CD4-positive, alpha-beta T cell treated with Interleukin-10 for 1 hour (primary cell): ENCODE measurements around the gene FBXW5.

Experiments
- DNase-seq: peaks from one replicate; pipeline ENCODE4 v3.0.0-alpha.2; 2020

The FBXW5 gene

GRCh38 chr9:136944519-136945332, at the start of gene FBXW5, which contains the start of gene C8G:
TSS of gene FBXW5 (minus strand) at chr9:136944738. CDS start at chr9:136944083, 655 bp downstream.
TSS of gene C8G (plus strand) at chr9:136945243. CDS start at chr9:136945321, 78 bp downstream.
- peak; percentile 95 for DNase-seq

GRCh38 chr9:136992819-136993369, 48.4 kb upstream of the FBXW5 start:
- DNase-seq: no peak

GRCh38 chr9:136991993-136992818, 47.7 kb upstream of the FBXW5 start, which contains the start of gene PAXX:
TSS of gene PAXX (plus strand) at chr9:136992422. CDS start at chr9:136992444, 22 bp downstream.
- peak; percentile 94 for DNase-seq

GRCh38 chr9:136990242-136990911, 45.8 kb upstream of the FBXW5 start:
- no peak for DNase-seq

- DNase-seq: no peak
Measured at GRCh38 chr9:136988872-136989271, 44.3 kb upstream of the FBXW5 start.

- no peak for DNase-seq
Measured at GRCh38 chr9:136985853-136986252, 41.3 kb upstream of the FBXW5 start.

- no peak for DNase-seq
Measured at GRCh38 chr9:136985027-136985602, 40.6 kb upstream of the FBXW5 start.

- DNase-seq: no peak
Measured at GRCh38 chr9:136984464-136985026, 40.0 kb upstream of the FBXW5 start.

- no peak for DNase-seq
Measured at GRCh38 chr9:136983656-136984314, 39.2 kb upstream of the FBXW5 start.

- no peak for DNase-seq
Measured at GRCh38 chr9:136983167-136983566, 38.6 kb upstream of the FBXW5 start.

GRCh38 chr9:136982232-136983051, 37.9 kb upstream of the FBXW5 start, which contains the start of gene LCNL1:
TSS of gene LCNL1 (plus strand) at chr9:136982993. CDS start at chr9:136983587, 594 bp downstream.
- DNase-seq: no peak

- no peak for DNase-seq
Measured at GRCh38 chr9:136981588-136982231, 37.2 kb upstream of the FBXW5 start.

GRCh38 chr9:136980669-136981478, 36.3 kb upstream of the FBXW5 start:
- DNase-seq: no peak

- DNase-seq: no peak
Measured at GRCh38 chr9:136979769-136980587, 35.4 kb upstream of the FBXW5 start.

- DNase-seq: no peak
Measured at GRCh38 chr9:136978865-136979544, 34.5 kb upstream of the FBXW5 start.

GRCh38 chr9:136978073-136978864, 33.7 kb upstream of the FBXW5 start:
- DNase-seq: peak; percentile 77

GRCh38 chr9:136977649-136978072, 33.1 kb upstream of the FBXW5 start:
- no peak for DNase-seq
